Motor neuron (in vitro differentiated cells): Measurements from ENCODE around the gene CLBA1. TPM values are rescaled to one million over a fixed set of nuclear protein-coding genes. Genes with fewer than 3 reads are reported as not detected.
A peak's percentile ranks its signal among the peaks of the same experiment; 100 is the strongest.

ENCODE experiments used
- ATAC-seq, 8 experiments: fragments of 200-7000 bp; cut with Tn5 transposase; replicated peaks in 6 of 8; 2 replicates each; pipeline ENCODE4 v1.8.0; 2021; ENCODE audit warnings: mild to moderate bottlenecking in 8 of 8, moderate library complexity in 8 of 8
- H3K27ac ChIP-seq, 2 donors: fragments of 250-450 bp; sonication (Bioruptor Pico); 2 replicates each; pipeline ENCODE4 v1.9.0; 2021; ENCODE audit warnings: antibody characterized with exemption in 2 of 2, mild to moderate bottlenecking in 2 of 2, moderate library complexity in 1 of 2
- H3K4me1 ChIP-seq, 2 donors: fragments of 250-450 bp; sonication (Bioruptor Pico); replicated peaks in 1 of 2; 2 replicates each; pipeline ENCODE4 v1.6.1; 2021; ENCODE audit warnings: antibody characterized with exemption in 2 of 2, mild to moderate bottlenecking in 2 of 2, moderate library complexity in 1 of 2
- H3K4me3 ChIP-seq, 5 donors: fragments of 250-450 bp; sonication (Bioruptor Pico); 2 replicates each; pipeline ENCODE4 v1.9.0; 2021; ENCODE audit warnings: antibody characterized with exemption in 5 of 5, mild to moderate bottlenecking in 5 of 5, moderate library complexity in 4 of 5
- WGBS, 10 experiments: fragments of 450-650 bp; shearing (Covaris generic); methylation state at CpG; one replicate each; pipeline ENCODE4 v1.0.0; 2022; 5-methylcytosine and 5-hydroxymethylcytosine counted together
- in situ Hi-C, 9 experiments: fragments of 400-800 bp; cut with MboI; loops; one replicate each; pipeline ENCODE4 v1.15.0; 2021; ENCODE audit warnings: low sequenced_read_pairs in 9 of 9, low pct_unique_long_range_greater_than_20kb in 2 of 9; ENCODE audit not compliant: unreplicated experiment in 9 of 9
- total RNA-seq, 8 experiments: library from RNA; unstranded; fragments of 300-600 nt; gene quantifications; 2 replicates each; pipeline versions ENCODE4 v1.2.3 to v1.2.4, GENCODE V29; 2022

Gene CLBA1
- total RNA-seq, 8 experiments from 2014 or later = 10.0 to 22.2 (median 11.9) TPM

DNA sequence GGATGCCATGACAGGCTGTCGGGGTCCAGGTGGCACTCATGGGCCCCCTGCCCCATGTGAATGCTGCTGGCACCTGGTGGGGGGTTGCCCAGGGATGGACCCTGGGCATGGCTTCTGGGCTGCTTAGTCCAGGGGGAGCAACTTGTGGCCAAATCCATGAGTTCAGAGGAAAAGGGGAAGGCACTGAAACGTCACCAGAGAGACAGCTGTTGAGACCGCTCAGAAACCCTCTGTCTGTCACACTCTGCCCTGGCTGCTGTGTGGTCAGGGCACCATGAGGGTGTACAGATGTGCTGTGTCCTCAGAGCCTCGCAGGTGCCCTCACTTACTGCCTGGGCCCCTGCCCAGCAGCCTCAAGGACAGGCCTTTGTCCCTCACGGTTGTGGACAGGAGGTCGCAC is 9.4 kb downstream of the CLBA1 start:
- no peak for ATAC-seq
- Histone ChIP-seq H3K4me1 (no peaks in the 10 kb centered on the region), H3K4me3 (no peak overlapping the region), H3K27ac (no peak overlapping the region)
- 79 to 100% methylated on average over 1 to 5 of the region's 6 CpGs; no CpG with 5 or more reads in 8 of the 10 experiments for WGBS, 10 experiments
- in situ Hi-C loops = no loop called here

DNA sequence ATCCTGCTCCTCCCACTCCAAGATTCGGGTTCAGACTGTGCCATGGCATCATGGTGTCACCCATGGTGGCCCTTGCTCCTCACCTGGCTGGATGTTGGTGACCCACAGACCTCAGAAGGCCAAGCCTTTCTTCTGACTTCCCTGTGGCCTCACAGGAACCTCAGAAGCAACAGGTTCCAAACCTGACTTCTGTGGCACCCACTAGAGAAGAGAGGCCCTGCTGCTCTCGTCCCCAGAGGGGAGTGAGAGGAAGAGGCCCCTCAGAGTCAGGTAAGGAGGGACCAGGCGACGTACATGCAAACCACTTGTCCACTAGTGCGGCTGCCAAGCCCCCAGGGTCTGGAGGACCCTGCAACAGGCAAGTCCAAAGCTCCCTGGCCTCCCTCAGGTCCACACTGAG is 10.4 kb downstream of the CLBA1 start:
- no peak overlapping the region for H3K27ac ChIP-seq
- no peak overlapping the region for H3K4me3 ChIP-seq
- in situ Hi-C loops = no loop called here
- H3K4me1 ChIP-seq = no peaks in the 10 kb centered on the region
- 20 to 90% (median 63%) methylated on average over 1 to 2 of the region's 5 CpGs; no CpG with 5 or more reads in 5 of the 10 experiments for WGBS, 10 experiments
- no peak for ATAC-seq

DNA sequence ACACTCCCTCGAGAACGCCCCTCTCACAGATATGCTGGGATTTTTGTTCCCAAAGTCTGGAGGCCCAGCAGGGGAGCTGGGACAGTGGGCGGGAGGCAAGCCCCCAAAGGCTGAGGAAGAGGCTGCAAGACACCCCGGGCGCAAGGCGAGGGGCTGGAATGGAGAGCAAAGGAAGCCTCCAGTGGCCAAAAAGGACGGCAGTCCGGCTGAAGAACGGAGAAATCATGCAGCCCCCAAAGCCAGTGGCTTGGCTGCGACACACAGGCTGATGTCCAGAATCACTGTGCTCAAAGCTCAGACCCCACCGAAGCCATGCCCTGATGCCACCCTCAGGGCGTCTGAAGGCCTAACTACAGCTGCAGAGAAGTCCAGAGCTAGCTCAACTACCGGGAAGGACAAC is 10.9 kb downstream of the CLBA1 start:
- H3K27ac ChIP-seq = no peak overlapping the region
- no peak overlapping the region for H3K4me3 ChIP-seq
- 64 to 98% (median 92%) methylated on average over 2 to 12 of the region's 13 CpGs; no CpG with 5 or more reads in 4 of the 10 experiments for WGBS, 10 experiments
- in situ Hi-C loops = no loop called here
- no peak for ATAC-seq
- no peaks in the 10 kb centered on the region for H3K4me1 ChIP-seq

GRCh38 chr14:104998801-104999200 is 13.2 kb downstream of the CLBA1 start:
- Histone ChIP-seq H3K4me3 (no peak overlapping the region), H3K4me1 (no peaks in the 10 kb centered on the region), H3K27ac (no peak overlapping the region)
- 50 to 100% (median 100%) methylated on average over 1 to 2 of the region's 5 CpGs; no CpG with 5 or more reads in 7 of the 10 experiments for WGBS, 10 experiments
- in situ Hi-C loops = no loop called here
- no peak for ATAC-seq

- H3K4me1 ChIP-seq = no peaks in the 10 kb centered on the region
- no peak overlapping the region for H3K4me3 ChIP-seq
- 59 to 100% (median 100%) methylated on average over 1 to 3 of the region's 3 CpGs; no CpG with 5 or more reads in 2 of the 10 experiments for WGBS, 10 experiments
- no peak overlapping the region for H3K27ac ChIP-seq
- in situ Hi-C loops = no loop called here
- no peak for ATAC-seq
Measured at GRCh38 chr14:104999361-104999760, 13.8 kb downstream of the CLBA1 start.

DNA sequence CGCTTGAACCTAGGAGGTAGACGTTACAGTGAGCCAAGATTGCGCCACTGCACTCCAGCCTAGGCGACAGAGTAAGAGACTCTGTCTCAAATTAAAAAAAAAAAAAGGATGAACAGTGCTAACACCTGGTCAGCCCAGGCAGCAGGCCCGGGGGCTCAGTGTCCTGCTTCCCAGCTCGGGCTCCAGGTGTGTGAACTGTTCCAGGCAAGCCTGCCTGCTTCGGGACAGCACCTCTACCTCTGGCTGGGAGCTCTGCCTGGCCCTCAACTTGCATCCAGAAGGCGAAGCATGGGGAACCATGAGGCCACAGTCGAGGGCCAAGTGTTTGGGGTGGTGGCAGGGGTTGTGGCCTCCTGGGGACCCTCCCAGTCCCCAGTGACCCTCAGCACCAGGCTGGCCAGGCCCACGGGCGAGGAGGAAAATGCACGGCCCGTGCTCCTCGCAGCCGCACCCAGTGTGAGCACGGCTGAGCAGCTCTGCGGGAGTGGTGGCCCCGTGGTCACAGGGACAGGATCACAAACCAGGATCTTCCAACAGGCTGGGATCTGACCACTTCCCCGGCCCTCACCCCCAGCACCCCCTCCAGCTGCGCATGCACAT is 19.8 kb downstream of the CLBA1 start:
- H3K4me1 ChIP-seq = no peaks in the 10 kb centered on the region
- no peak overlapping the region for H3K4me3 ChIP-seq
- no peak overlapping the region for H3K27ac ChIP-seq
- ATAC-seq = peak in 2 of 8 experiments; percentile 27 to 63
- in situ Hi-C loops = no loop called here
- WGBS, 10 experiments = 80 to 100% (median 92%) methylated on average over 1 to 5 of the region's 20 CpGs; no CpG with 5 or more reads in 5 of the 10 experiments

- H3K27ac ChIP-seq = no peak overlapping the region
- 83 to 100% (median 100%) methylated on average over 1 to 9 of the region's 21 CpGs; no CpG with 5 or more reads in 4 of the 10 experiments for WGBS, 10 experiments
- ATAC-seq = peak in 2 of 8 experiments; percentile 16 to 22
- in situ Hi-C loops = no loop called here
- H3K4me1 ChIP-seq = no peaks in the 10 kb centered on the region
- no peak overlapping the region for H3K4me3 ChIP-seq
Measured at GRCh38 chr14:105005929-105006830, 20.6 kb downstream of the CLBA1 start.

- peak in 1 of 8 experiments; percentile 96 for ATAC-seq
- WGBS, 10 experiments = 83 to 94% (median 87%) methylated on average over 1 to 9 of the region's 21 CpGs; no CpG with 5 or more reads in 6 of the 10 experiments
- no peaks in the 10 kb centered on the region for H3K4me1 ChIP-seq
Measured at GRCh38 chr14:105006831-105007592, 21.4 kb downstream of the CLBA1 start.

DNA sequence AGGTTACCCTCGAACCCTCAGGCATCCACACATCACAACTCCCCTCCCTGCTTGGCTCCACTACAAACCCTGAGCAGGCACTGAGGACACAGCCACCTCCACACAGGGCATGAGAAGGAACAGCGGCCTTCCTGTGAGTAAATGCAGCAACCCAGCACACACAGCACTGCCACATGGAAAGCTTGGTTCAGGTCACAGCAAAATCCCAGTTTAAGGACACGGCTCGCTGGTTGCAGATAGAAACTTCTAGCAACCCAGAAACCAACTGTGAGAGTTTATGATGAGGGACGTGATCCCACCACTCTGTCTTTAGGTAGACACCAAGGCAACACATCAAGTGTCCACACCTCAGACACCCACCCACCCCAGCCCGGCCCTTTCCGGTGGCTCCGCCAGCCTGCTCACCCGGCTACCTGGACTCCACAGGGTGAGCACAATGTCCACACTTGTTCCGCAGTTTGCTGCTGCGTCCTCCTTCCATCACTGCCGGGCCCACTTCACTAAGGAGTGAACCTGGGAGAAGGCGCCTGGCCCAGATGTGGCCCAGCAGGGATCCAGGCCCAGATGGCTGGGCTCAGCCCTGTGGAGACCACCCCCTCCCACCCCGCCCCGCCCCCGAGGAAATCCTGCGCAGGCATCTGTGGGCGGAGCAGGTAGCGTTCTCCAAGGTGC is 22.1 kb downstream of the CLBA1 start:
- Histone ChIP-seq H3K4me3 (no peak overlapping the region), H3K27ac (no peak overlapping the region), H3K4me1 (no peaks in the 10 kb centered on the region)
- WGBS, 10 experiments = 93 to 100% (median 97%) methylated on average over 2 to 4 of the region's 19 CpGs; no CpG with 5 or more reads in 7 of the 10 experiments
- ATAC-seq = no peak
- in situ Hi-C loops = no loop called here

More at GRCh38 chr14:105006831-105007592, 21.4 kb downstream of the CLBA1 start:
- Histone ChIP-seq H3K27ac (no peak overlapping the region), H3K4me3 (no peak overlapping the region)
- in situ Hi-C loops = no loop called here

- no peak overlapping the region for H3K4me3 ChIP-seq
- in situ Hi-C loops = no loop called here
- peaks cover 0 to 7% of the 10 kb centered on the region in 2 donors for H3K4me1 ChIP-seq
- no peak overlapping the region for H3K27ac ChIP-seq
- 80 to 100% (median 90%) methylated on average over 1 to 4 of the region's 4 CpGs; no CpG with 5 or more reads in 6 of the 10 experiments for WGBS, 10 experiments
- ATAC-seq = no peak
Measured at GRCh38 chr14:105010106-105010505, 24.5 kb downstream of the CLBA1 start.

DNA sequence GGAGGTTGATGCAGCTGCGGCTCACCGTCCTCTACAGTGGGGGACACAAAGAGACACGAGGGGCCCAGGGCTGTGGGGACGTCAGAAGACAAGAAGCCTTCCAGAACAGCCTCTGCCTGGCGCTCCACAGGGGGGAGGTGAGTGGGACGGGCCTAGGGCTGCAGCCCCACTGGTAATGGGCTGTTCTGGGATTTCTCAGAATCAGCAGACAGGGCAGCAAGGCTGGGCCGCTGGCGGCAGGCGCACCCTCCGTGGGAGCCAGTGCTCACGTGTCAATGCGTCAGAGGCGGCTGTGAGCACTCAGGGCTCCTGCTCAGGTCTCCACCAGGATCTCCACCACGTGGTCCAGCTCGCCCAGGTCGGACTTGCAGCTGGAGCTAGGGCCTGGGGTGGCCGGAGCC is 25.3 kb downstream of the CLBA1 start:
- 65 to 100% (median 88%) methylated on average over 1 to 12 of the region's 17 CpGs; no CpG with 5 or more reads in 1 of the 10 experiments for WGBS, 10 experiments
- Histone ChIP-seq H3K4me3 (no peak overlapping the region), H3K4me1 (peaks cover 0 to 7% of the 10 kb centered on the region in 2 donors), H3K27ac (no peak overlapping the region)
- in situ Hi-C loops = no loop called here
- no peak for ATAC-seq

DNA sequence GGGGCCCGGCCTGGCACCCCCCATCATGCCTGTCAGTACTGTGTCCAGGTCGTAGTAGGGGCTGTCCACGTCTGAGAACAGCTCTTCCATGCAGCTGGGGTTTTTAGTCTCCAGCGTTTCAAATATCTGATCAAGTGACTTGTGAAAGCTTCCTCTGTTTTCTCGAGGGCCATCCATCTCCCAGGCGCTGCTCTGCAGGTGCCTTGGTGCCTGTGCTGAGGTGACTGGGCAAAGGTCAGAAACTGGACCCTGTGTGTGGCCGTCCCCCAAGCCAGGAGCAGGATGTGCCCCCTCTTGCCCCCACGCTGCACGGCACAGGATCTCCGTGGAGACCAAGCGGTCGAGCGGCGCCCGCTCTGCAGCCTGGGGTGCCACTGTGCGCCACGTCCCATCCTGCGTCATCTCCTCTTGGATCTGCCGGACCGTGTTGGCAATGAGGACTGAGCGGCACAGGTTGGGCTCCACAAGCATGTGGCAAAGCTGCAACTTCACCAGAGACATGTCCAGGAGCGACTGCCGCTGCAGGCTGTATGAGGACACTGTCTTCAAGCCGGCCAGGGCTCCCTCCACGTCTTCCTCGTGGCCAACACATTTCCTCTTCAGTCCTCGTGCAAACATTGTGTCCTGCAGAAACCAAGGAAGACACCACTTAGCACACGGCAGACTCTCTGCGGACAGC is 25.9 kb downstream of the CLBA1 start:
- Histone ChIP-seq H3K4me3 (no peak overlapping the region), H3K27ac (no peak overlapping the region), H3K4me1 (peaks cover 0 to 7% of the 10 kb centered on the region in 2 donors)
- ATAC-seq = no peak
- in situ Hi-C loops = no loop called here
- WGBS, 10 experiments = 89 to 100% (median 94%) methylated on average over 1 to 15 of the region's 29 CpGs; no CpG with 5 or more reads in 3 of the 10 experiments
